H1 (cell line): ENCODE data around the gene HPS6. TPM values are rescaled to one million over a fixed set of nuclear protein-coding genes. Genes with fewer than 3 reads are reported as not detected.

Source experiments
- CTCF ChIA-PET: fragments of 300-600 bp; sonication (Branson Sonifier 250); formaldehyde crosslinking; loops from one replicate; lab custom pipeline; 2021; ENCODE audit not compliant: partially characterized antibody; lab: Charles Lee
- POLR2A ChIA-PET: fragments of 300-600 bp; sonication (Branson Sonifier 250); formaldehyde crosslinking; loops from one replicate; lab custom pipeline; 2021; ENCODE audit warnings: inconsistent platforms; ENCODE audit not compliant: partially characterized antibody; lab: Charles Lee
- DNase-seq, 2 experiments: peaks; one replicate each; pipeline versions ENCODE4 v3.0.0 to v3.0.0-alpha.2; 2010 to 2022; ENCODE audit warnings: low spot score in 2 of 2, low read depth in 1 of 2, mixed read lengths in 1 of 2
- FAIRE-seq: peaks from 2 replicates; lab custom pipeline; 2011; peaks lifted over from hg19 to GRCh38; lab: Jason Lieb, UNC
- H2AFZ ChIP-seq: 2 replicates; pipeline ENCODE4 v1.8.1; 2012; ENCODE audit warnings: low read length, inconsistent platforms
- H2AK5ac ChIP-seq: 2 replicates; pipeline ENCODE4 v1.6.1; 2013; ENCODE audit warnings: low read depth, low read length
- H2BK120ac ChIP-seq: replicated peaks from 2 replicates; pipeline ENCODE3; 2013; ENCODE audit warnings: low read depth, low read length, inconsistent platforms
- H2BK12ac ChIP-seq: 2 replicates; pipeline ENCODE4 v1.6.1; 2013; ENCODE audit warnings: low read depth, low read length
- H2BK15ac ChIP-seq: 2 replicates; pipeline ENCODE4 v1.6.1; 2013; ENCODE audit warnings: low read length
- H2BK20ac ChIP-seq: 2 replicates; pipeline ENCODE4 v1.6.1; 2013; ENCODE audit warnings: low read length
- H2BK5ac ChIP-seq: 2 replicates; pipeline ENCODE4 v1.6.1; 2013; ENCODE audit warnings: low read depth, low read length
- H3K14ac ChIP-seq: 2 replicates; pipeline ENCODE4 v1.6.1; 2013; ENCODE audit warnings: inconsistent platforms; ENCODE audit not compliant: insufficient read length
- H3K18ac ChIP-seq: 2 replicates; pipeline ENCODE4 v1.6.1; 2013; ENCODE audit warnings: low read length; ENCODE audit errors: extremely low read depth
- H3K23ac ChIP-seq: 2 replicates; pipeline ENCODE4 v1.6.1; 2013; ENCODE audit warnings: inconsistent platforms; ENCODE audit not compliant: insufficient read length
- H3K23me2 ChIP-seq: 2 replicates; pipeline ENCODE4 v1.6.1; 2013; ENCODE audit warnings: low read depth, low read length
- H3K27ac ChIP-seq: 2 replicates; pipeline ENCODE4 v1.6.1; 2011; ENCODE audit warnings: low read depth, low read length, inconsistent platforms
- H3K27me3 ChIP-seq, 4 experiments: replicated peaks in 1 of 4; 1 replicate in 1 of 4; 2 replicates in 3 of 4; pipeline versions ENCODE4 v1.6.1 to v1.8.1; 2011 to 2013; ENCODE audit warnings: low read length in 3 of 4, mild to moderate bottlenecking in 3 of 4, inconsistent platforms in 2 of 4, mixed read lengths in 2 of 4, moderate library complexity in 1 of 4; ENCODE audit not compliant: control insufficient read depth in 3 of 4, insufficient read depth in 3 of 4; ENCODE audit errors: extremely low read depth in 1 of 4
- H3K36me3 ChIP-seq, 4 experiments: 2 replicates each; pipeline versions ENCODE4 v1.6.1 to v1.8.1; 2011 to 2013; ENCODE audit warnings: mild to moderate bottlenecking in 4 of 4, low read length in 3 of 4, moderate library complexity in 2 of 4, control low read depth in 1 of 4, inconsistent platforms in 1 of 4; ENCODE audit not compliant: insufficient read depth in 4 of 4, control insufficient read depth in 2 of 4
- H3K4ac ChIP-seq: replicated peaks from 2 replicates; pipeline ENCODE3; 2013; ENCODE audit warnings: low read length, low read depth, mixed read lengths, inconsistent platforms; ENCODE audit not compliant: insufficient read length
- H3K4me1 ChIP-seq, 4 experiments: replicated peaks in 1 of 4; 1 replicate in 1 of 4; 2 replicates in 3 of 4; pipeline versions ENCODE4 v1.6.1 to v1.8.1; 2011 to 2013; ENCODE audit warnings: low read length in 3 of 4, inconsistent platforms in 2 of 4, mixed read lengths in 1 of 4; ENCODE audit not compliant: insufficient read depth in 4 of 4, control insufficient read depth in 3 of 4
- H3K4me2 ChIP-seq, 2 experiments: 2 replicates each; pipeline versions ENCODE4 v1.6.1 to v1.8.1; 2011 to 2013; ENCODE audit warnings: low read depth in 2 of 2, low read length in 2 of 2, control low read depth in 1 of 2, inconsistent platforms in 1 of 2, mild to moderate bottlenecking in 1 of 2; ENCODE audit not compliant: insufficient read depth in 1 of 2
- H3K4me3 ChIP-seq, 4 experiments: fragments of 200-600, 300-600 bp in 1 of 4; sonication (generic), shearing (Covaris generic), sonication (Bioruptor Twin) in 1 of 4; 2 replicates each; pipeline versions ENCODE4 v1.5.1 to v1.8.1; 2011 to 2016; ENCODE audit warnings: low read length in 4 of 4, low read depth in 3 of 4, control low read depth in 2 of 4, inconsistent platforms in 2 of 4, mild to moderate bottlenecking in 2 of 4, mixed read lengths in 1 of 4, moderate library complexity in 1 of 4; ENCODE audit not compliant: insufficient read depth in 2 of 4; ENCODE audit errors: extremely low read depth in 1 of 4
- H3K56ac ChIP-seq: replicated peaks from 2 replicates; pipeline ENCODE3; 2013; ENCODE audit warnings: low read depth, mild to moderate bottlenecking, mixed read lengths, low read length, inconsistent platforms; ENCODE audit not compliant: insufficient read length
- H3K79me1 ChIP-seq: 2 replicates; pipeline ENCODE4 v1.6.1; 2013; ENCODE audit warnings: low read depth, low read length, control low read depth
- H3K79me2 ChIP-seq, 2 experiments: 2 replicates each; pipeline versions ENCODE4 v1.6.1 to v1.8.1; 2012 to 2013; ENCODE audit warnings: low read length in 2 of 2, mild to moderate bottlenecking in 2 of 2, inconsistent platforms in 1 of 2; ENCODE audit not compliant: insufficient read depth in 2 of 2, control insufficient read depth in 1 of 2
- H3K9ac ChIP-seq, 4 experiments: replicated peaks in 1 of 4; 1 replicate in 1 of 4; 2 replicates in 3 of 4; pipeline versions ENCODE4 v1.6.1 to v1.8.1; 2011 to 2013; ENCODE audit warnings: low read depth in 3 of 4, low read length in 3 of 4, control low read depth in 2 of 4, mild to moderate bottlenecking in 2 of 4, moderate library complexity in 2 of 4, inconsistent platforms in 1 of 4; ENCODE audit errors: extremely low read depth in 1 of 4
- H3K9me3 ChIP-seq, 2 experiments: 2 replicates each; pipeline versions ENCODE4 v1.6.1 to v1.8.1; 2012 to 2013; ENCODE audit warnings: mild to moderate bottlenecking in 2 of 2, moderate library complexity in 2 of 2, control low read depth in 1 of 2, inconsistent platforms in 1 of 2, low read depth in 1 of 2, low read length in 1 of 2, mixed read lengths in 1 of 2; ENCODE audit not compliant: insufficient read depth in 2 of 2
- H4K20me1 ChIP-seq, 2 experiments: replicated peaks in 1 of 2; 2 replicates each; pipeline versions ENCODE3 to v1.8.1; 2011 to 2013; ENCODE audit warnings: inconsistent platforms in 2 of 2, low read length in 2 of 2, mild to moderate bottlenecking in 1 of 2; ENCODE audit not compliant: insufficient read depth in 2 of 2, control insufficient read depth in 1 of 2
- H4K5ac ChIP-seq: 2 replicates; pipeline ENCODE4 v1.6.1; 2013; ENCODE audit warnings: low read length, low read depth, mixed read lengths, inconsistent platforms; ENCODE audit not compliant: insufficient read length
- H4K8ac ChIP-seq: 2 replicates; pipeline ENCODE4 v1.8.0; 2013; ENCODE audit warnings: mild to moderate bottlenecking, moderate library complexity, low read length, inconsistent platforms; ENCODE audit not compliant: insufficient read depth; ENCODE audit errors: extremely low read depth
- H4K91ac ChIP-seq: replicated peaks from 2 replicates; pipeline ENCODE3; 2013; ENCODE audit warnings: low read length, mixed read lengths, inconsistent platforms; ENCODE audit not compliant: insufficient read length
- CREB1 ChIP-seq: IDR thresholded peaks from 2 replicates; pipeline ENCODE4 v1.6.1; 2012; ENCODE audit warnings: inconsistent platforms
- EP300 ChIP-seq, 2 experiments: IDR thresholded peaks; 1 replicate in 1 of 2; 2 replicates in 1 of 2; pipeline ENCODE4 v1.6.1; 2011 to 2012; ENCODE audit warnings: low read depth in 2 of 2, low read length in 2 of 2, mild to moderate bottlenecking in 2 of 2, borderline replicate concordance in 1 of 2, inconsistent platforms in 1 of 2, moderate library complexity in 1 of 2
- KDM4A ChIP-seq: IDR thresholded peaks from one replicate; pipeline ENCODE4 v1.7.1; 2012; ENCODE audit warnings: low read depth, mild to moderate bottlenecking, moderate library complexity, low read length, inconsistent platforms; ENCODE audit not compliant: severe bottlenecking
- TAF7 ChIP-seq: optimal IDR thresholded peaks from 2 replicates; pipeline ENCODE3; 2011; ENCODE audit warnings: low read depth, mild to moderate bottlenecking, inconsistent platforms, low read length, moderate library complexity, borderline replicate concordance
- WGBS, 2 experiments: shearing (Covaris generic) in 1 of 2; methylation state at CpG; one replicate each; pipeline versions ENCODE4 v1.1.6 to v1.1.7; 2013 to 2015; ENCODE audit warnings: low lambda C conversion rate in 2 of 2, mixed read lengths in 2 of 2, inconsistent platforms in 1 of 2, low coverage in 1 of 2, missing lambda C conversion rate in 1 of 2; ENCODE audit not compliant: insufficient replicate concordance in 2 of 2, insufficient coverage in 1 of 2, insufficient read length in 1 of 2; ENCODE audit errors: extremely low coverage in 1 of 2, missing lambda C conversion rate in 1 of 2; 5-methylcytosine and 5-hydroxymethylcytosine counted together
- long read RNA-seq, 2 experiments: library from RNA in 1 of 2; library from capped mRNA in 1 of 2; stranded (forward); transcript quantifications; one replicate each; pipeline ENCODE4 v2.0.0, GENCODE V29; 2021; ENCODE audit warnings: inconsistent platforms in 1 of 2
- polyA minus RNA-seq, 3 experiments: library from RNA; depleted of rRNA, polyadenylated mRNA; stranded (reverse); fragments of >200 nt; gene quantifications; 1 replicate in 2 of 3; 2 replicates in 1 of 3; pipeline ENCODE4 v1.2.3, GENCODE V29; 2011
- polyA plus RNA-seq, 7 experiments: library from polyadenylated mRNA; depleted of rRNA in 3 of 7; stranded (reverse) in 5 of 7; unstranded in 2 of 7; fragments of >200 nt in 5 of 7; fragments of 200-250 nt in 2 of 7; gene quantifications; 1 replicate in 5 of 7; 2 replicates in 1 of 7; 4 replicates in 1 of 7; pipeline versions ENCODE4 v1.2.1 to v1.2.3, GENCODE V29; 2011 to 2013; ENCODE audit warnings: missing spikeins in 2 of 7, mixed read lengths in 2 of 7
- total RNA-seq: library from RNA; stranded (reverse); fragmentation: NEBNext Ultra II Directional; extraction: Animal tissue kit (Norgen Biotek cat#: 25700); gene quantifications from 2 replicates; pipeline ENCODE4 v1.2.1, GENCODE V29; 2021
- TF ChIP-seq, protein P1 (sequence below): IDR thresholded peaks from 2 replicates; pipeline ENCODE4 v1.6.1; 2012; ENCODE audit warnings: inconsistent platforms
- TF ChIP-seq, protein P2 (sequence below): IDR thresholded peaks from 2 replicates; pipeline ENCODE4 v1.6.1; 2012; ENCODE audit warnings: inconsistent platforms

The HPS6 gene
- 16.2 and 17.7 TPM in 2 replicates for total RNA-seq
- 10.2 and 12.3 TPM in 2 replicates for polyA plus RNA-seq (2011; rRNA removed)
- 8.5 TPM for polyA plus RNA-seq (2011; cell fraction: cytosol; rRNA removed)
- polyA plus RNA-seq (2011; cell fraction: nucleus; rRNA removed): 9.5 TPM
- polyA plus RNA-seq (2012, experiment 1 of 2): 7.7 to 13.0 TPM (median 11.5 TPM) in 4 replicates
- 14.0 TPM for polyA plus RNA-seq (2012, experiment 2 of 2)
- 8.3 TPM for polyA plus RNA-seq (2013, experiment 1 of 2)
- polyA plus RNA-seq (2013, experiment 2 of 2): 8.2 TPM
- polyA minus RNA-seq (2011; rRNA and poly(A)+ RNA removed): 8.9 and 10.7 TPM in 2 replicates
- polyA minus RNA-seq (2011; cell fraction: cytosol; rRNA and poly(A)+ RNA removed): 10.3 TPM
- 7.0 TPM for polyA minus RNA-seq (2011; cell fraction: nucleus; rRNA and poly(A)+ RNA removed)
- long read RNA-seq, experiment 1, transcript HPS6-201 (1 exons, 2,649 nt): major isoform, 14 of 14 reads
- long read RNA-seq, experiment 1, partial matches to known transcripts: 0 of 14 reads
- long read RNA-seq, experiment 1, other reads (novel, unspliced or antisense): 0 of 14 reads
- long read RNA-seq, experiment 2, partial matches to known transcripts: 0 of 1 reads
- long read RNA-seq, experiment 2, other reads (novel, unspliced or antisense): 0 of 1 reads

DNA sequence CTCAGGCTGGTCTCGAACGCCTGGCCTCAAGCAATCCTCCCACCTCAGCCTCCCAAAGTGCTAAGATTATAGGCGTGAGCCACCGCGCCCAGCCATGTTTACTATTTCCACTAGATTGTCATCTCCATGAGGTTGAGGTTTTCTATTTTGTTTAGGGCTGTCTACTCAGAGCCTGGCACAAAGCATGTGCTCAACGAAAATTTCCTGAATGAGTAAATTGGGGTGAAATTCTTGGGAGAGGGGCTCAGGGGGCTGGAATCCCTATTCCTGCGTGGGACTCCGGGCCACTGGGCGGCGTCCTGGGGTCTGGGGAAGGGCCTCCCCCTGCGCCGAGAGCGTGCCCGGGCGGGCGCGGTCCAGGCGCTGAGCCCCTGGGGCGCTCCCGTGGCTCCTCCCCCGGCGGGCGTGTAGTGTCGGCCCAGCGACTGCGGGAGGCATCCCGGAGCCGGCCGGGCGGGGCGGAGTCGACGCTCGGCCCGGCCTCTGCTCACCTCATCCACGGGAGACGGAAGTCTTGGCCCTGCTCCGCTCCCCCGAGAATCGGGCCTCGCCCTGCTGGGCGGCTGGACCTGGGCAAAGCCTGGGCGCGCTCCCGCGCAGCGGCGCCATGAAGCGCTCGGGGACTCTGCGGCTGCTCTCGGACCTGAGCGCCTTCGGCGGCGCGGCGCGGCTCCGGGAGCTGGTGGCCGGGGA is at the start of gene HPS6:
HPS6 (plus strand) TSS at position 482 of the 693 bp plus-strand sequence; CDS start at position 608, 126 bp downstream.
- no peak within 1 kb of the TSS for H3K56ac ChIP-seq
- H2BK15ac ChIP-seq: peak within 1 kb of the TSS; percentile 97; the same call in 1 of the 2 replicates
- DNase-seq (peak in 1 of 2 experiments; percentile 85), FAIRE-seq (no peak)
- no peak within 1 kb of the TSS; the same call in 1 of the 2 replicates for H2BK5ac ChIP-seq
- H4K5ac ChIP-seq: no peak within 1 kb of the TSS
- no peak within 1 kb of the TSS; the same call in 1 of the 2 replicates for H2AFZ ChIP-seq
- 10% methylated on average over 28 of the region's 61 CpGs; no CpG with 5 or more reads in 1 of the 2 experiments for WGBS, 2 experiments
- H3K4ac ChIP-seq: no peak within 1 kb of the TSS
- no peak within 1 kb of the TSS for H2AK5ac ChIP-seq
- no peak within 1 kb of the TSS; the same call in 1 of the 2 replicates for H2BK12ac ChIP-seq
- no peak within 1 kb of the TSS for H2BK120ac ChIP-seq
- H3K27me3 ChIP-seq: peaks cover 0 to 3% (median 1%) of the 10 kb centered on the region in 4 experiments; a peak in 1 of 7 replicates
- H4K20me1 ChIP-seq: peaks cover 4 to 11% of the 10 kb centered on the region in 2 experiments
- no peaks in the 10 kb centered on the region for H3K9me3 ChIP-seq
- no peak within 1 kb of the TSS for H3K14ac ChIP-seq
- H3K4me2 ChIP-seq: peak within 1 kb of the TSS; percentile 51 to 86
- H3K4me1 ChIP-seq: peaks cover 0 to 5% (median 4%) of the 10 kb centered on the region in 4 experiments; a peak in 5 of 7 replicates
- no peaks in the 10 kb centered on the region for H3K36me3 ChIP-seq
- peak within 1 kb of the TSS; percentile 71 to 86 (median 77) for H3K4me3 ChIP-seq
- H3K9ac ChIP-seq: peak within 1 kb of the TSS in 3 of 4 experiments; percentile 45 to 64 (median 56); a peak in 5 of 7 replicates
- no peaks in the 10 kb centered on the region; the same call in 1 of the 2 replicates for H3K23me2 ChIP-seq
- no peak within 1 kb of the TSS for H3K23ac ChIP-seq
- no peak within 1 kb of the TSS for H2BK20ac ChIP-seq
- ChIA-PET POLR2A (interaction anchor here (0.6 to 3.3 kb wide), 6 partner anchors 10 to 247 kb away, joined by 3 to 13 read pairs (median 3); partner anchors contain the start of genes ARMH3 and OGA), CTCF (interaction anchor here (0.9 to 5.9 kb wide), 5 partner anchors 8 to 224 kb away, joined by 3 to 33 read pairs (median 16); no protein-coding TSS in a partner anchor)
- peak within 1 kb of the TSS; percentile 83 for H4K8ac ChIP-seq
- peak within 1 kb of the TSS; percentile 4 for H4K91ac ChIP-seq
- H3K79me2 ChIP-seq: no peaks in the 10 kb centered on the region
- no peak within 1 kb of the TSS; the same call in 1 of the 2 replicates for H3K18ac ChIP-seq
- no peak within 1 kb of the TSS for H3K27ac ChIP-seq
- H3K79me1 ChIP-seq: peaks cover 2% of the 10 kb centered on the region; the same call in 1 of the 2 replicates
- TF ChIP-seq, protein P1, sequence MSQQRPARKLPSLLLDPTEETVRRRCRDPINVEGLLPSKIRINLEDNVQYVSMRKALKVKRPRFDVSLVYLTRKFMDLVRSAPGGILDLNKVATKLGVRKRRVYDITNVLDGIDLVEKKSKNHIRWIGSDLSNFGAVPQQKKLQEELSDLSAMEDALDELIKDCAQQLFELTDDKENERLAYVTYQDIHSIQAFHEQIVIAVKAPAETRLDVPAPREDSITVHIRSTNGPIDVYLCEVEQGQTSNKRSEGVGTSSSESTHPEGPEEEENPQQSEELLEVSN: 0 out of 2 replicates have a peak, but pooled peaks have one; percentile 23
- TF ChIP-seq CREB1: peak; percentile 79
- TF ChIP-seq TAF7: peak; percentile 3
- peak; percentile 99 for TF ChIP-seq KDM4A
- TF ChIP-seq, protein P2, sequence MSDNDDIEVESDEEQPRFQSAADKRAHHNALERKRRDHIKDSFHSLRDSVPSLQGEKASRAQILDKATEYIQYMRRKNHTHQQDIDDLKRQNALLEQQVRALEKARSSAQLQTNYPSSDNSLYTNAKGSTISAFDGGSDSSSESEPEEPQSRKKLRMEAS: peak; percentile 21; the same call in 1 of the 2 replicates
- no peak for TF ChIP-seq EP300 (IDR thresholded peaks at IDR 0.05; ENCODE audit: borderline replicate concordance in 1 of 2, low read depth in 2 of 2, low read length in 2 of 2)
